Pulmonary artery endothelial cell (primary cell): Measurements from ENCODE around the gene INPP5A. TPM values are rescaled to one million over a fixed set of nuclear protein-coding genes. Genes with fewer than 3 reads are reported as not detected.
"Not testable (repeated sequence)": the region's sequence is repeated elsewhere in the genome, so short reads cannot be mapped to it uniquely, and the experiment has no call there.

Experiments used
- DNase-seq: peaks from one replicate; pipeline ENCODE4 v3.0.0-alpha.2; 2011; ENCODE audit warnings: low read depth, low spot score
- total RNA-seq: library from RNA; depleted of rRNA; stranded (reverse); fragments of >200 nt; gene quantifications from 2 replicates; pipeline ENCODE4 v1.2.3, GENCODE V29; 2014

Gene INPP5A
- total RNA-seq, 1 donor from 2014 or later = 25.4 TPM

GRCh38 chr10:132547421-132547861, 9.9 kb downstream of the INPP5A start:
- no peak for DNase-seq

GRCh38 chr10:132548106-132548823, 10.7 kb downstream of the INPP5A start:
- DNase-seq = no peak

GRCh38 chr10:132548869-132549268, 11.3 kb downstream of the INPP5A start:
- no peak for DNase-seq

DNA sequence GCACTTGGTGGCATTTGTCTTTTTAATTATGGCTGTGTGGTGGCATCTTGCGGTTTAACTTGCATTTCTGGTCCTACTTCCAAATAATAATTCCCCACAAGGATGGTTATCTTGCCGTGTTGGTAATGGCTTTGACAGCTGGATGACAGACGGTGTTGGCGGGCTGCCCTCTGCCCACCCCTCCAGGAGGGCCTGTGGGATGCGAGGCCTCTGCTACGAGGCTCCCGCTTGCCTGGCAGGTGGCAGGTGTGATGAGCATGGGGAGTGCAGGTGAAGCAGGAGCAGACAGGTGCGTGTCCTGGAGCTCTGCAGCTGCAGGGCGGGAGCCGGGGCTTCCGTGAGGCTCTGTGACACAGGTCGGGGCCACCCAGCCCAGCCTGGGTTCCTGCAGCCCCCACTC, 11.8 kb downstream of the INPP5A start:
- DNase-seq = no peak

GRCh38 chr10:132550366-132551092, 12.9 kb downstream of the INPP5A start:
- DNase-seq = no peak

- DNase-seq = no peak
These were observed 13.7 kb downstream of the INPP5A start for GRCh38 chr10:132551093-132551807.

DNA sequence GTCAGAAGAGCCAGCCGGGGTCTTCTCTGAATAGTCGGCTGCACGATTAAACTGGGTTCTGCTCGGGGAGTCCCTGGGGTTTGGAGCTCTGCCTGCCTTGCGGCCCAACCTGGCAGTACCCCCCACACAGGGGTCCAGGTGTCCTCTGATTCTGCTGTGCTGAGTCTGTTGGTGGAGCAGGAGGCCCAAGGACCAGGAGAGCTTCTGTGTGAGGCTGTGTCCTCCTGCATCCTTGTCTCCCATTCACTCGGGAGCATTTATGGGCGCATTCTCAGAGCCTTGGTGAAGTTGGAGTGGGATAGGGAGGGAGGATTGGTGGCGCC, 14.2 kb downstream of the INPP5A start:
- no peak for DNase-seq

GRCh38 chr10:132552635-132553034, 15.0 kb downstream of the INPP5A start:
- DNase-seq = not testable (repeated sequence)

GRCh38 chr10:132553568-132553967, 16.0 kb downstream of the INPP5A start:
- not testable (repeated sequence) for DNase-seq

- no peak for DNase-seq
These were observed 16.7 kb downstream of the INPP5A start for GRCh38 chr10:132554053-132554990.

DNA sequence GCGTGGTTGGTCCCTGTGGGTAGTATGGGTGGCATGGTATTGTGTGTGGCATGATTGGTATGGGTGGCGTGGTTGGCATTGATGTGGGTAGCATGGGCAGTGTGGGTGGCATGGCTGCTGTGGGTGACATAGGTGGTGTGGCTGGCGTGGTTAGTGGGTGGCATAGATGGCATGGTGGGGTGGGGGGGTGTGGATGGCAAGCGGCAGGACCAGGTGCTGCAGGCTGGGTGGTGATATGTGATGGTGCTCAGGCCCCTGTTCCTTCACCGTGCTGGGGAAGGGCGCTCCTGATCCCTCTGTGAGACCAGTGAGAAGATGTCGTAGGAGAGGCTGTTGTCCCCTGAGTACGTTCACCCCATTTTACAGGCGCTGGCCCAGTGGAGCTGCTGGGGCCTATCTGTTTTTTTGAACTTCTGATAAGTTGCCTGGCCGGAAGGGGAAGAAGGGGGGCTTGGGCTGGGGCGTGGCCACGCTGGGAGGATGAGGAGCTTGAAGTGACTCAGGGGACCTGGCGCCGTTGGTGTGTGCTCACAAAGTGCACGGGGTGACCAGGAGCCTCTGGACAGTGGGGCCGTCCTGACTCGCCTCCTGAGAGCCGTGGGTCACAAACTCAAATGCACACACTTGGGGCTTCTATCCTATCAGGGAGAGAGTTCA, 17.5 kb downstream of the INPP5A start:
- DNase-seq = no peak

- DNase-seq = no peak
These were observed 18.3 kb downstream of the INPP5A start for GRCh38 chr10:132555648-132556575.

DNA sequence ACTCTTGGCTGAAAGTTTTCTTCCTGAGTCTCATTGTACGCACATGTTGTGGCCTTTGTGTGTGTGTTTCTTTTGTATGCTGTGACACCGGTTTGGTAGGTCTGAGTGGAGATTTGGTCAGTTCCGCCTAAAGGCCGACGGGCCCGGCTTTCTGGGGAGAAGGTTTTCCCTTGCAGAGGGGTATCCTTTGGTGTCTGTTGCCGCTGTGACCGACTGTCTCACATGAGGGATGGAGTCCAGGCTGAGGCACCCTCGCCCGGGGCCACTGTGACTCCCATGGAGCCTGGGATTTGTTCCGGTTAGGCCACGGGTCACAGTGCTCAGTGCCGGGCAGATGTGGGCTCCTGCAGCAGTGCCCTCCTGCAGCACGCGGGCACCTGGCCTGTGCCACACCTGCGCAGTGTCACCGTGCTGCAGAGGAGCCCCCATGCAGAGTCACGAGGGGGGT, 19.4 kb downstream of the INPP5A start:
- no peak for DNase-seq

- no peak for DNase-seq
These were observed 20.3 kb downstream of the INPP5A start for GRCh38 chr10:132557696-132558515.

DNA sequence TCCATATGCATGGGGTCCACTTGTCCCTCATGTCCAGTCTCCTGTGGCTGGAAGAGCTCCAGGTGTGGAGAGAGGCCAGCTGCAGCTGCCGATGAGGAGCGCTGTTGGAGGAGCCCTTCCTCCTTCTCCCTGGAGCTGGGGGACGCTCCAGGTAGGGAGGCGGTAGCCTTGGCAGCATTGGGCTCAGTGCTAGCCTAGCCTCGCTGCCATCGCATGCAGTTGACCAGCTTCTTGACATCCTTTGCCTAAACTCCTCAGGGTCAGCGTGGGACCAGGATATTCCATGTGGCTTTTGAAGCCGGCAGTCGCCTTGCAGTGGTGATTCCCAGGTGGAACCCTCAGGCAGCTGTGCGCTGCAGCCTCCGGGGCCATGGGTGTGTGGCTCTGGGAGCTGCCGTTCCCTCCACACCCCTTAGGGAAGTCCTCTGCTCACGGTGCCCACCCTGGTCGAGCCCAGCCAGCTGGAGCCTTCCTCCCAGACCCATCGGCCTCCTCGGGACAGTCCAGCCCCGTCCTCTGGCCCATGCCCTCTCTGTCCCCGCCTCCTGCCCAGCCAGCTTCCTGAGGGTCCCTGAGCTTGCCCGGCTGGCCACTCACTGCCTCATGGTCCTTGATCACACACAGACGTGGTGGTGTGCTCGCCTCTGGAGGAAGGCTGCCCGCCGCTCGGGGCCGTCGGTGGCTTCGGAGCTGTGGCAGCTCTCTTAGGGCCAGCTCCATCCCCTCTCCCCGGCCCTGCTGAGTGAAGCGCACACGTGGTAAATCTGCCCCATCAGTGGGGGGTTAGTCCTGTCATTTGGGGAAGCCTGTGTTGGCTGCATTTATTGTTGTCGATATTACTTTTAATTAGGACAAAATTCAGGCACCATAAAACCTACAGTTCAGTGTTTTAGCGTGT, 21.2 kb downstream of the INPP5A start:
- no peak for DNase-seq

GRCh38 chr10:132559538-132559937, 22.0 kb downstream of the INPP5A start:
- no peak for DNase-seq

DNA sequence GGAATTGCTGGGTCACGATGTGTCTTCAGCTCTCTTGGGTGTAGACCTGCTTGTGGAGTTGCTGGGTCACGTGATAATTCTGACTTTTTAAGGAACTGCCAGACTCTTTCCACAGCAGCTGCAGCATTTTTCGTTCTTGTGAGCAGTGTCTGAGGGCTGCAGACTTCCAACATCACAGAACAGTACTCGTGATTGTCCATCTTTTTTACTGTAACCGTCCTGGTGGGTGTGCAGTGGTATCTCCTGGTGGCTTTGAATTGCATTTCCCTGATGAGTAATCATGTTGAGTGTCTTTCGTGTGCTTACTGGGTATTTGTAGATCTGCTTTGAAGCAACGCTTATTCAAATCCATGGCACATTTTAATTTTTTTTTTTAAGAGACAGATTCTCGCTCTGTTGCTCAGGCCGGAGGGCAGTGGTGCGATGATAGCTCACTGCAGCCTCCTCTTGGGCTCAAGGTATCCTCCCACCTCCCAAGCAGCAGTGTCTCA, 22.7 kb downstream of the INPP5A start:
- no peak for DNase-seq
